Occipital lobe (tissue), 2 donors: Measurements from ENCODE around the gene CCL28. TPM values are rescaled to one million over a fixed set of nuclear protein-coding genes. Genes with fewer than 3 reads are reported as not detected.
A peak's percentile ranks its signal among the peaks of the same experiment; 100 is the strongest.
"Not testable (repeated sequence)": the region's sequence is repeated elsewhere in the genome, so short reads cannot be mapped to it uniquely, and the experiment has no call there.

ENCODE experiments used
- DNase-seq: peaks from one replicate; lab custom pipeline; 2025; lab: John Stamatoyannopoulos, UW
- total RNA-seq: library from RNA; depleted of rRNA; stranded (reverse); fragments of >200 nt; gene quantifications from one replicate; pipeline ENCODE4 v1.2.3, GENCODE V29; 2014

The CCL28 gene
- total RNA-seq, 1 donor from 2014 or later = 0.47 TPM

GRCh38 chr5:43410414-43410813, 1.8 kb downstream of the CCL28 start:
- DNase-seq = no peak

GRCh38 chr5:43409809-43410271, 2.4 kb downstream of the CCL28 start:
- no peak for DNase-seq

- DNase-seq = not testable (repeated sequence)
Measured at GRCh38 chr5:43402524-43403066, 9.6 kb downstream of the CCL28 start.

- no peak for DNase-seq
Measured at GRCh38 chr5:43401827-43402226, 10.4 kb downstream of the CCL28 start.

GRCh38 chr5:43400082-43400481, 12.1 kb downstream of the CCL28 start:
- no peak for DNase-seq

GRCh38 chr5:43396762-43397304, 15.4 kb downstream of the CCL28 start:
- DNase-seq = no peak

GRCh38 chr5:43390471-43390870, 21.7 kb downstream of the CCL28 start:
- no peak for DNase-seq

- peak; percentile 2 for DNase-seq
Measured at GRCh38 chr5:43389679-43390329, 22.4 kb downstream of the CCL28 start.

GRCh38 chr5:43386960-43387362, 25.2 kb downstream of the CCL28 start:
- DNase-seq = no peak

GRCh38 chr5:43376496-43377140, 35.6 kb downstream of the CCL28 start:
- no peak for DNase-seq

- no peak for DNase-seq
Measured at GRCh38 chr5:43371821-43372220, 40.4 kb downstream of the CCL28 start.

- DNase-seq = no peak
Measured at GRCh38 chr5:43370352-43370751, 41.8 kb downstream of the CCL28 start.

GRCh38 chr5:43369651-43370050, 42.5 kb downstream of the CCL28 start:
- DNase-seq = no peak

GRCh38 chr5:43367909-43368669, 44.1 kb downstream of the CCL28 start:
- DNase-seq = no peak

- no peak for DNase-seq
Measured at GRCh38 chr5:43367453-43367852, 44.7 kb downstream of the CCL28 start.

GRCh38 chr5:43366680-43367246, 45.4 kb downstream of the CCL28 start:
- DNase-seq = not testable (repeated sequence)

- not testable (repeated sequence) for DNase-seq
Measured at GRCh38 chr5:43365155-43365554, 47.0 kb downstream of the CCL28 start.

- no peak for DNase-seq
Measured at GRCh38 chr5:43363445-43364152, 48.6 kb downstream of the CCL28 start.

- no peak for DNase-seq
Measured at GRCh38 chr5:43362725-43363435, 49.3 kb downstream of the CCL28 start.

- no peak for DNase-seq
Measured at GRCh38 chr5:43358726-43359125, 53.5 kb downstream of the CCL28 start.
